ENCODE measurements around the gene HGS. TPM values are rescaled to one million over a fixed set of nuclear protein-coding genes. Genes with fewer than 3 reads are reported as not detected.
A peak's percentile ranks its signal among the peaks of the same experiment; 100 is the strongest.

The HGS gene
- total and polyA plus RNA-seq, 2 of the 13 experiments (the other 11 are each of a cell fraction or from before 2014, with no cell fraction given), result 73.3 to 78.1 TPM

GRCh38 chr17:81701288-81702071 is 17.7 kb downstream of the HGS start (continued):
- no peak for TF ChIP-seq CSRNP2 (CRISPR knock-in tag; conservative IDR thresholded peaks at IDR 0.05; ENCODE audit: low read depth)
- 0 out of 2 replicates have a peak, but pooled peaks have one; percentile 24 for TF ChIP-seq FOXM1 (CRISPR knock-in tag; IDR thresholded peaks at IDR 0.05)
- 0 out of 2 replicates have a peak, but pooled peaks have one; percentile 13 for TF ChIP-seq ZNF350 (CRISPR knock-in tag; IDR thresholded peaks at IDR 0.05; ENCODE audit: borderline replicate concordance, low read depth)
- TF ChIP-seq RBM22 (optimal IDR thresholded peaks at IDR 0.05; ENCODE audit: low read length), result peak; percentile 41
- TF ChIP-seq TMF1 (CRISPR knock-in tag; IDR thresholded peaks at IDR 0.05; ENCODE audit: low read depth), result 0 out of 2 replicates have a peak, but pooled peaks have one; percentile 63
- TF ChIP-seq AGO2 (optimal IDR thresholded peaks at IDR 0.05; ENCODE audit: low read depth, low read length), result peak; percentile 96
- TF ChIP-seq ZNF740 (CRISPR knock-in tag; IDR thresholded peaks at IDR 0.05), result peak; percentile 73
- TF ChIP-seq SP4 (CRISPR knock-in tag; IDR thresholded peaks at IDR 0.05), result peak; percentile 14; the same call in 1 of the 2 replicates
- TF ChIP-seq, protein P1, sequence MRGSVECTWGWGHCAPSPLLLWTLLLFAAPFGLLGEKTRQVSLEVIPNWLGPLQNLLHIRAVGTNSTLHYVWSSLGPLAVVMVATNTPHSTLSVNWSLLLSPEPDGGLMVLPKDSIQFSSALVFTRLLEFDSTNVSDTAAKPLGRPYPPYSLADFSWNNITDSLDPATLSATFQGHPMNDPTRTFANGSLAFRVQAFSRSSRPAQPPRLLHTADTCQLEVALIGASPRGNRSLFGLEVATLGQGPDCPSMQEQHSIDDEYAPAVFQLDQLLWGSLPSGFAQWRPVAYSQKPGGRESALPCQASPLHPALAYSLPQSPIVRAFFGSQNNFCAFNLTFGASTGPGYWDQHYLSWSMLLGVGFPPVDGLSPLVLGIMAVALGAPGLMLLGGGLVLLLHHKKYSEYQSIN (CRISPR knock-in tag; IDR thresholded peaks at IDR 0.05; ENCODE audit: borderline replicate concordance), result no peak
- 0 out of 2 replicates have a peak, but pooled peaks have one; percentile 26 for TF ChIP-seq ZFP82 (CRISPR knock-in tag; IDR thresholded peaks at IDR 0.05; ENCODE audit: borderline replicate concordance)
- TF ChIP-seq MTA1 (CRISPR knock-in tag; IDR thresholded peaks at IDR 0.05; ENCODE audit: borderline replicate concordance), result 0 out of 2 replicates have a peak, but pooled peaks have one; percentile 37
- TF ChIP-seq HMG20B (CRISPR knock-in tag; conservative IDR thresholded peaks at IDR 0.05), result no peak
- no peak for TF ChIP-seq HBP1 (CRISPR knock-in tag; IDR thresholded peaks at IDR 0.05; ENCODE audit: low read depth)
- TF ChIP-seq, protein P2, sequence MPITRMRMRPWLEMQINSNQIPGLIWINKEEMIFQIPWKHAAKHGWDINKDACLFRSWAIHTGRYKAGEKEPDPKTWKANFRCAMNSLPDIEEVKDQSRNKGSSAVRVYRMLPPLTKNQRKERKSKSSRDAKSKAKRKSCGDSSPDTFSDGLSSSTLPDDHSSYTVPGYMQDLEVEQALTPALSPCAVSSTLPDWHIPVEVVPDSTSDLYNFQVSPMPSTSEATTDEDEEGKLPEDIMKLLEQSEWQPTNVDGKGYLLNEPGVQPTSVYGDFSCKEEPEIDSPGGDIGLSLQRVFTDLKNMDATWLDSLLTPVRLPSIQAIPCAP (CRISPR knock-in tag; IDR thresholded peaks at IDR 0.05; ENCODE audit: low read depth), result no peak
- peak; percentile 18 for TF ChIP-seq ZNF687 (CRISPR knock-in tag; IDR thresholded peaks at IDR 0.05)
- TF ChIP-seq, protein P3, sequence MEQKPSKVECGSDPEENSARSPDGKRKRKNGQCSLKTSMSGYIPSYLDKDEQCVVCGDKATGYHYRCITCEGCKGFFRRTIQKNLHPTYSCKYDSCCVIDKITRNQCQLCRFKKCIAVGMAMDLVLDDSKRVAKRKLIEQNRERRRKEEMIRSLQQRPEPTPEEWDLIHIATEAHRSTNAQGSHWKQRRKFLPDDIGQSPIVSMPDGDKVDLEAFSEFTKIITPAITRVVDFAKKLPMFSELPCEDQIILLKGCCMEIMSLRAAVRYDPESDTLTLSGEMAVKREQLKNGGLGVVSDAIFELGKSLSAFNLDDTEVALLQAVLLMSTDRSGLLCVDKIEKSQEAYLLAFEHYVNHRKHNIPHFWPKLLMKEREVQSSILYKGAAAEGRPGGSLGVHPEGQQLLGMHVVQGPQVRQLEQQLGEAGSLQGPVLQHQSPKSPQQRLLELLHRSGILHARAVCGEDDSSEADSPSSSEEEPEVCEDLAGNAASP (CRISPR knock-in tag; IDR thresholded peaks at IDR 0.05; ENCODE audit: borderline replicate concordance), result 0 out of 2 replicates have a peak, but pooled peaks have one; percentile 31
